SH-SY5Y (cell line): ENCODE data around the gene UNC13A.

Experiments used
- GATA2 ChIP-seq: IDR thresholded peaks from 2 replicates; pipeline ENCODE4 v1.6.1; 2011; ENCODE audit warnings: mild to moderate bottlenecking, low read depth, low read length
- GATA3 ChIP-seq: IDR thresholded peaks from 2 replicates; pipeline ENCODE4 v1.6.1; 2011; ENCODE audit warnings: low read depth, mild to moderate bottlenecking, low read length, moderate library complexity

GRCh38 chr19:17624314-17624991, 63.7 kb downstream of the UNC13A start:
- TF ChIP-seq GATA2 (no peak), GATA3 (no peak)
